ENCODE measurements around the gene MBOAT2. TPM values are rescaled to one million over a fixed set of nuclear protein-coding genes. Genes with fewer than 3 reads are reported as not detected.

MBOAT2 gene
- total RNA-seq, 4 donors from 2014 or later, result 20.5 to 42.8 (median 24.4) TPM

- no peak for DNase-seq
- H3K27me3 ChIP-seq, result no peaks in the 10 kb centered on the region
- H3K9me3 ChIP-seq, result no peaks in the 10 kb centered on the region
- H3K36me3 ChIP-seq, result no peaks in the 10 kb centered on the region
- 90 to 95% methylated on average over 6 of the region's 6 CpGs for WGBS, 2 donors
- no peak overlapping the region for H3K27ac ChIP-seq
- no peak for TF ChIP-seq POLR2A (IDR thresholded peaks at IDR 0.05)
- TF ChIP-seq CTCF (IDR thresholded peaks at IDR 0.05), result no peak
- intact Hi-C loops (cut with DNase I), result no loop called here
- H3K4me3 ChIP-seq (replicated peaks in 1 of 3), result no peak overlapping the region
- peaks cover 10 to 12% of the 10 kb centered on the region in 2 donors for H3K4me1 ChIP-seq
These were observed 9.1 kb downstream of the MBOAT2 start for GRCh38 chr2:8994386-8994785.

GRCh38 chr2:8993902-8994278 is 9.6 kb downstream of the MBOAT2 start:
- Histone ChIP-seq H3K4me3 (replicated peaks in 1 of 3) (no peak overlapping the region), H3K9me3 (no peaks in the 10 kb centered on the region), H3K27me3 (no peaks in the 10 kb centered on the region), H3K27ac (no peak overlapping the region), H3K36me3 (no peaks in the 10 kb centered on the region), H3K4me1 (peaks cover 10 to 12% of the 10 kb centered on the region in 2 donors)
- WGBS, 2 donors, result 96 to 98% methylated on average over 7 of the region's 7 CpGs
- DNase-seq, result no peak
- intact Hi-C loops (cut with DNase I), result no loop called here
- TF ChIP-seq CTCF (IDR thresholded peaks at IDR 0.05), result no peak
- no peak for TF ChIP-seq POLR2A (IDR thresholded peaks at IDR 0.05)

- peaks cover 10 to 12% of the 10 kb centered on the region in 2 donors for H3K4me1 ChIP-seq
- no peak overlapping the region for H3K4me3 ChIP-seq (replicated peaks in 1 of 3)
- intact Hi-C loops (cut with DNase I), result no loop called here
- H3K9me3 ChIP-seq, result no peaks in the 10 kb centered on the region
- no peak for DNase-seq
- H3K27me3 ChIP-seq, result no peaks in the 10 kb centered on the region
- TF ChIP-seq POLR2A (IDR thresholded peaks at IDR 0.05) (no peak), CTCF (IDR thresholded peaks at IDR 0.05) (no peak)
- WGBS, 2 donors, result 95 to 96% methylated on average over 7 of the region's 7 CpGs
- H3K27ac ChIP-seq, result no peak overlapping the region
- no peaks in the 10 kb centered on the region for H3K36me3 ChIP-seq
These were observed 10.1 kb downstream of the MBOAT2 start for GRCh38 chr2:8993196-8993901.

- Histone ChIP-seq H3K27ac (no peak overlapping the region), H3K36me3 (no peaks in the 10 kb centered on the region), H3K9me3 (no peaks in the 10 kb centered on the region), H3K4me1 (peaks cover 7 to 10% of the 10 kb centered on the region in 2 donors), H3K27me3 (no peaks in the 10 kb centered on the region), H3K4me3 (replicated peaks in 1 of 3) (no peak overlapping the region)
- no peak for DNase-seq
- intact Hi-C loops (cut with DNase I), result no loop called here
- no peak for TF ChIP-seq CTCF (IDR thresholded peaks at IDR 0.05)
- no peak for TF ChIP-seq POLR2A (IDR thresholded peaks at IDR 0.05)
- 80 to 84% methylated on average over 5 of the region's 5 CpGs for WGBS, 2 donors
These were observed 10.8 kb downstream of the MBOAT2 start for GRCh38 chr2:8992643-8993042.

- DNase-seq, result no peak
- no peaks in the 10 kb centered on the region for H3K27me3 ChIP-seq
- no peaks in the 10 kb centered on the region for H3K9me3 ChIP-seq
- no peaks in the 10 kb centered on the region for H3K36me3 ChIP-seq
- TF ChIP-seq CTCF (IDR thresholded peaks at IDR 0.05) (no peak), POLR2A (IDR thresholded peaks at IDR 0.05) (no peak)
- H3K4me3 ChIP-seq (replicated peaks in 1 of 3), result no peak overlapping the region
- no peak overlapping the region for H3K27ac ChIP-seq
- WGBS, 2 donors, result 70 to 76% methylated on average over 5 of the region's 5 CpGs
- intact Hi-C loops (cut with DNase I), result no loop called here
- peaks cover 0 to 3% of the 10 kb centered on the region in 2 donors for H3K4me1 ChIP-seq
These were observed 13.9 kb downstream of the MBOAT2 start for GRCh38 chr2:8989536-8990079.
